Pancreas (tissue), 10 donors: ENCODE results near the gene USP46. TPM values are rescaled to one million over a fixed set of nuclear protein-coding genes. Genes with fewer than 3 reads are reported as not detected.

Experiments
- ATAC-seq, 4 donors: fragments of 200-7000 bp; cut with Tn5 transposase; one replicate each; pipeline versions ENCODE4 v1.8.0 to v1.9.1; 2020; ENCODE audit warnings: mild to moderate bottlenecking in 4 of 4, moderate library complexity in 4 of 4
- DNase-seq, 6 donors: peaks; one replicate each; pipeline ENCODE4 v3.0.0-alpha.2; 2020
- FAIRE-seq: peaks from 2 replicates; lab custom pipeline; 2012; peaks lifted over from hg19 to GRCh38; lab: Jason Lieb, UNC
- H3K27ac ChIP-seq, 4 donors: fragments of 200-600 bp; sonication (generic); 1 replicate in 3 of 4; 2 replicates in 1 of 4; pipeline versions ENCODE4 v1.5.0 to v1.8.0; 2020
- H3K27me3 ChIP-seq, 4 donors: fragments of 200-600 bp; one replicate each; pipeline ENCODE4 v1.8.0; 2021
- H3K36me3 ChIP-seq, 3 donors: fragments of 200-600 bp; sonication (generic) in 1 of 3; one replicate each; pipeline versions ENCODE4 v1.5.0 to v1.8.0; 2020 to 2021
- H3K4me1 ChIP-seq, 3 donors: fragments of 200-600 bp; one replicate each; pipeline ENCODE4 v1.8.0; 2021
- H3K4me3 ChIP-seq, 4 donors: fragments of 200-600 bp; sonication (generic) in 2 of 4; one replicate each; pipeline versions ENCODE4 v1.5.0 to v1.8.0; 2020 to 2021
- H3K9me3 ChIP-seq, 4 donors: fragments of 200-600 bp; one replicate each; pipeline ENCODE4 v1.8.0; 2021
- CTCF ChIP-seq, 4 donors: fragments of 200-600 bp; sonication (generic) in 3 of 4; IDR thresholded peaks; one replicate each; pipeline versions ENCODE4 v1.5.0 to v1.8.0; 2021; ENCODE audit warnings: antibody characterized with exemption in 4 of 4
- WGBS, 2 donors: extraction: QIAGEN DNeasy Blood & Tissue Kit; methylation state at CpG; one replicate each; pipeline ENCODE4 v1.1.7; 2013; 5-methylcytosine and 5-hydroxymethylcytosine counted together
- intact Hi-C, 3 donors: fragments of 100-400 bp; cut with DNase I; formaldehyde crosslinking; loops; one replicate each; pipeline versions ENCODE4 v1.11.1 to v1.14.2; 2022
- polyA plus RNA-seq, 2 donors: library from polyadenylated mRNA; stranded (reverse); fragments of 200-250 nt; gene quantifications; one replicate each; pipeline ENCODE4 v1.2.3, GENCODE V29; 2013
- total RNA-seq, 6 donors: library from RNA; stranded (reverse); fragmentation: NEBNext Ultra II Directional in 4 of 6; extraction: Animal tissue kit (Norgen Biotek cat#: 25700) in 4 of 6; gene quantifications; one replicate each; pipeline versions ENCODE4 v1.2.1 to v1.2.4, GENCODE V29; 2021 to 2023
- donor health status: healthy with polysubstance abuse.
- donor health status: DM: no; HTN: no; CAD: no; lungs with moderate emphysema.
- donor health status: DM: no; HTN: no; CAD: no.
- donor health status: control.
- donor health status: control.
- donor health status: Bipolar disorder and iron deficiency.
- donor health status: DM: yes; HTN: yes; CAD: no.
- donor health status: DM: no; HTN: no; CAD: no.
- donor health status: DM: no; HTN: no; CAD: no.
- donor health status: DM: yes; HTN: yes; CAD: no.

USP46 gene
- total and polyA plus RNA-seq, 8 donors: 1.5 to 12.1 (median 9.3) TPM

DNA sequence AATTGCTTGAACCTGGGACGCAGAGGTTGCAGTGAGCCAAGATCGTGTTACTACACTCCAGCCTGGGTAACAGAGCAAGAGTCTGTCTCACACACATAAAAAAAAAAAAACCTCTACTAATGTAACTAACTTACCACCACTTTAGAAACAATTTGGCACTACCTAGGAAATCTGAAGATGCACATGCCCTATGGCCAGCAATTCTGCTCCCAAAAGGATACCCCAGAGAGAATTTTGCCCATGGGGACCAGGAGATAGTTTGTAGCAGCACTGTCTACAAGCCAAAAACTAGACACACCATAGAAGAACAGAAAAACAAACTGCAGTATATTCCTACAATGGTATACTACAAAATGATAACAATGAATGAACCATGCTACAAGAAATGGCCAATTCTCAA, 37.5 kb downstream of the USP46 start:
- no peaks in the 10 kb centered on the region for H3K36me3 ChIP-seq
- WGBS, 2 donors: 84 to 99% methylated on average over 2 of the region's 2 CpGs
- H3K9me3 ChIP-seq: no peaks in the 10 kb centered on the region
- FAIRE-seq (no peak), DNase-seq (no peak), ATAC-seq (no peak)
- H3K27me3 ChIP-seq: no peaks in the 10 kb centered on the region
- no peak for TF ChIP-seq CTCF (IDR thresholded peaks at IDR 0.05)
- no peak overlapping the region for H3K27ac ChIP-seq
- intact Hi-C loops: no loop called here
- H3K4me1 ChIP-seq: no peaks in the 10 kb centered on the region
- H3K4me3 ChIP-seq: no peak overlapping the region

DNA sequence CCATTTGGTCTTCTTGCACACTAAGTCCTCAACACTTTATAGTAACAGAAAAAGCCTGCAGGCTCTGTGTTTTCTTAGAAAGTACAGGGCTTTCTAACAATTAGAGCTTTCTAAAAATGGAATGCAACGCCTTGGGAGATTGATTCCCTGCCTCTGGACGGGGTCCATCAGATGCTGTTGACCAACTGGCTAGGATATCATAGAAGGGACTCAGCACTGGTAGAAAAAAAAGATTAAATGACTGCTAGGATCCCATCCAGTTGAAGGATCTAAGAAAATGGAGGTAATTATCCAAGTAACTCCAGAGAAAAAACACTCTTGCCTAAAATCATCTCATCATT, 39.5 kb downstream of the USP46 start:
- no peak for FAIRE-seq
- 45 to 53% methylated on average over 2 of the region's 2 CpGs for WGBS, 2 donors
- no peak overlapping the region for H3K4me3 ChIP-seq
- H3K9me3 ChIP-seq: no peaks in the 10 kb centered on the region
- no peaks in the 10 kb centered on the region for H3K4me1 ChIP-seq
- H3K27ac ChIP-seq: no peak overlapping the region
- H3K36me3 ChIP-seq: no peaks in the 10 kb centered on the region
- no peaks in the 10 kb centered on the region for H3K27me3 ChIP-seq
- ATAC-seq: no peak
- intact Hi-C loops: no loop called here
- no peak for DNase-seq
- TF ChIP-seq CTCF (IDR thresholded peaks at IDR 0.05): no peak

- TF ChIP-seq CTCF (IDR thresholded peaks at IDR 0.05): no peak
- H3K9me3 ChIP-seq: no peaks in the 10 kb centered on the region
- ATAC-seq: no peak
- 90 to 94% methylated on average over 3 of the region's 3 CpGs for WGBS, 2 donors
- H3K36me3 ChIP-seq: no peaks in the 10 kb centered on the region
- no peaks in the 10 kb centered on the region for H3K27me3 ChIP-seq
- no peak overlapping the region for H3K27ac ChIP-seq
- intact Hi-C loops: no loop called here
- DNase-seq: no peak
- no peak for FAIRE-seq
- no peaks in the 10 kb centered on the region for H3K4me1 ChIP-seq
- H3K4me3 ChIP-seq: no peak overlapping the region
These were observed 40.1 kb downstream of the USP46 start for GRCh38 chr4:52618795-52619590.

- TF ChIP-seq CTCF (IDR thresholded peaks at IDR 0.05): no peak
- H3K4me3 ChIP-seq: no peak overlapping the region
- no peaks in the 10 kb centered on the region for H3K4me1 ChIP-seq
- 88 to 92% methylated on average over 3 of the region's 3 CpGs for WGBS, 2 donors
- ATAC-seq: no peak
- H3K27me3 ChIP-seq: no peaks in the 10 kb centered on the region
- no peaks in the 10 kb centered on the region for H3K36me3 ChIP-seq
- H3K27ac ChIP-seq: no peak overlapping the region
- DNase-seq: no peak
- H3K9me3 ChIP-seq: no peaks in the 10 kb centered on the region
- FAIRE-seq: no peak
- intact Hi-C loops: no loop called here
These were observed 41.6 kb downstream of the USP46 start for GRCh38 chr4:52617336-52618020.

GRCh38 chr4:52614241-52614640, 44.9 kb downstream of the USP46 start:
- no peak overlapping the region for H3K27ac ChIP-seq
- no peaks in the 10 kb centered on the region for H3K27me3 ChIP-seq
- no peak for TF ChIP-seq CTCF (IDR thresholded peaks at IDR 0.05)
- no peaks in the 10 kb centered on the region for H3K9me3 ChIP-seq
- ATAC-seq: no peak
- no peaks in the 10 kb centered on the region for H3K4me1 ChIP-seq
- no peak for FAIRE-seq
- intact Hi-C loops: no loop called here
- H3K4me3 ChIP-seq: no peak overlapping the region
- WGBS, 2 donors: 92 to 100% methylated on average over 1 of the region's 1 CpG
- DNase-seq: no peak
- H3K36me3 ChIP-seq: peaks cover 0 to 2% (median 0%) of the 10 kb centered on the region in 3 donors
